Activated gamma-delta T cell (primary cell): ENCODE measurements around the gene RB1.
A peak's percentile ranks its signal among the peaks of the same experiment; 100 is the strongest.
"Not testable (repeated sequence)": the region's sequence is repeated elsewhere in the genome, so short reads cannot be mapped to it uniquely, and the experiment has no call there.

Experiments
- DNase-seq: peaks from one replicate; lab custom pipeline; 2025; lab: John Stamatoyannopoulos, UW

The RB1 gene

GRCh38 chr13:48297131-48297786 is 6.3 kb upstream of the RB1 start:
- DNase-seq = no peak

DNA sequence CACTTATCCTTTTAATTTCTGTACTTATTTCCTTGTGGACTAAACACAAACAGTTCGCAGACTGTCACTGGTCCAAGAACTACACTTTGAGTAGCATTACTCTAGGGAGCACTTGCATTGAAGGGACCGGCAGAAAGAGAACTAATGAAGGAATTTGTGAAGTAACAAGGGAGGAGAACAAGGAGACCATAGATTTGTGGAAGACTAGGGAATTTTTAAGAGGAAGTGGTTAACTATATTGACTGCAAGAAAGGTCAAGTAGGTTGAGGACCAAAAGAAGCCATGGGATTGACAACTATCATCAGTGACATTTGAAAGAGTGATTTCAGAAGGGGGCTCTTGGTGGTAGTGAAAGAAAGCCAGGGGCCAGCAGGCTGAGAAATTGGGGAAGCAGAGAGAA is 4.0 kb upstream of the RB1 start:
- DNase-seq = no peak

- no peak for DNase-seq
Measured at GRCh38 chr13:48302871-48303358, 636 bp upstream of the RB1 start.

DNA sequence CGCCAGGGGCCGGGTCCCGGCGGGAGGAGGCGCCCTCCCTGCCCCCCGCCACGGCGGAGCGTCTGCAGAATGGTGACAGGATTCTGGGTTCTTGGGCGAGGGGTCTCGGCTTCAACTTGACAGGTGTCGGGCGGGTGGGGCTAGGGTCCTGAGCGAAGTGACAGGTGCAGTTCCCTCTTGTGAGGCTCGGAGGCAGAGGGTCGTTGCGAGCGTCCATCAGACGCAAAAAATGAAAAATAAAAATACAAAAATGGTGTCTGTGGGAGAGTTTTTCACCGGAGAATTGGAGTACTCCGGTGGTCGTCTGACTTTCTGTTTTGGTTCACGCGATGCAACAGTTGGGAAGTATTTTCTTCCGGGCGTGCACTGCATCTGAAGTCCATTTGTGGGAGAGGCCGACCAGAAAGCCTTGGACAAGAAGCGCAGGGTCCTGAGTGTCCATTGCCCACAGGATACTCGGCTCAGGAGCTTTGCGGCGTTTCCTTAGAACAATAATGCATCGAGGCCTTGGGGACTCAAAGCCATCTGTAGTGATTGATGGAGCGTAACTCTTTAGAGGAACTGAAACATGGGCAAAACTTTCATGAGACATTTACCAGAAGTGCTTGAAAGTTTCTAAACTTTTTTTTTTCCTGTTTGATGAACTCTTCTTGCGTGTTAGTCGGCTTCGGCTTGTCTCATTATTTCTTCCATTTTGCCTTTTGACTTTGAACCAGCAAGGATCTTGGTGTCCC is 759 bp downstream of the RB1 start:
- DNase-seq = no peak

GRCh38 chr13:48311223-48311622 is 7.7 kb downstream of the RB1 start:
- no peak for DNase-seq

DNA sequence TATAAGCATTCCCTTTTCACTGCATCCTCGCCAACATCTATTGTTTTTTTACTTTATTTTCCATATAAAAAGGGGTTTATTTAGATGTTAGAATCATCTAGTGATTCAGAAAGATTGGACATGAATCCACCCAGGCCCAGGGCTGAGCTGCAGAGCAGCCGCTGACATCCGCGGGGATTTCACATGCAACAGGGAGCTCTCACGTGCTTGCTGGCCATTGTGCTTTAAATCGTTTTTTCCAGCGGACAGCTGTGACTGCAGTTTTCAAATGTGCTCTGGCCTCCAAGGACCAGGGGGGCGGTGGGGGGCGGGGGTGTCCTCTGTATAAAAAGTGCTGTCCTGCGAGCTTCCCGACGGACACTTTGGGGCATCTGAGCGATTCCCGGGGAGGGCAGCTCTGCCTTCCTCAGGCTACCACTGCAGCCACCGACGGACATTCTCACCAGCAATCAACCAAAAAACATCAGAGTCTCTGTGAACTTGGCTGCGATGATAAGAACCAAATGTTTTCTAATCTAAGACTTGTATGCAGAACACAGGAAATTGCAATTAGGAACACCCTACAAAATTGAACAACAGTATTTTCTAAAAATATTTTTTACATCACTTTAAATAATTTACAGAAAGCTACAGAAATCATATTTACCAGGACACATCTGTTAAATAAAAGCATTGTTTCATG is 12.6 kb downstream of the RB1 start:
- no peak for DNase-seq

DNA sequence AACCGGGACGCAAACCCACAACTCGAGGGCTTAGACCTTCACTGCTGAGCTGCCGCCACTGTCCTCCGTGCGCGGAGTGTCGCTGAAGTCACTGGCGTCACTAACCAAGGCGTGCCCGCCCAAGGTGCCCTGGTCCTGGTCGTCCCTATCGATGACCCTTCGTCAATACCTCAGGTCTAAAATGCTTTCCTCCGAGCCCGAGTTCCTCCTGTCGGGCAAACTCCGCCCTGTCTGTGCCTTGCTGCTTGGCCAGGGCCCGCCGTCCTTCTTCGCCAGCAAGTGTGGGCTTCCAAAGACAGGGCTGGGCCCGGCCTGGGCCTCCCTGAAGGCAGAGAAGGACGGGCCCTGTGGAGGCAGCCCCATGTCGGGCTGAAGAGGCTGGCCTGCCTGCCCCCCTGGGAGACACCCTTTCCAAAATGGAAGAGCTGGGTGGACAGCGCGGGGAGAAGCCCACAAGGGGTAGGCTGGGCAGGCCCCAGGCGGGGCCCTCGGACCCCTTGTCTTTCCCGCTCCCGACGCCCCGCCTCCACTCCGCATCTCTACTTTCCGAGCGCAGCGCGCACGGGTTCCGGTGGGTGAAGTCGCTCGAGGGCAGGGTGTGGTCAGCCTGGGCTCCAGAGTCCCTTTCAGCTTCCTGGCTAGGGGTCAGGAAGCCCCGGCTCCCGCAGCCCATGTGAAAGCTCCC is 13.4 kb downstream of the RB1 start:
- DNase-seq = no peak

GRCh38 chr13:48317511-48318376 is 14.2 kb downstream of the RB1 start:
- DNase-seq = peak; percentile 10

- DNase-seq = no peak
Measured at GRCh38 chr13:48318377-48318811, 14.8 kb downstream of the RB1 start.

GRCh38 chr13:48318821-48319511 is 15.4 kb downstream of the RB1 start:
- DNase-seq = peak; percentile 17

- no peak for DNase-seq
Measured at GRCh38 chr13:48319531-48320398, 16.2 kb downstream of the RB1 start.

DNA sequence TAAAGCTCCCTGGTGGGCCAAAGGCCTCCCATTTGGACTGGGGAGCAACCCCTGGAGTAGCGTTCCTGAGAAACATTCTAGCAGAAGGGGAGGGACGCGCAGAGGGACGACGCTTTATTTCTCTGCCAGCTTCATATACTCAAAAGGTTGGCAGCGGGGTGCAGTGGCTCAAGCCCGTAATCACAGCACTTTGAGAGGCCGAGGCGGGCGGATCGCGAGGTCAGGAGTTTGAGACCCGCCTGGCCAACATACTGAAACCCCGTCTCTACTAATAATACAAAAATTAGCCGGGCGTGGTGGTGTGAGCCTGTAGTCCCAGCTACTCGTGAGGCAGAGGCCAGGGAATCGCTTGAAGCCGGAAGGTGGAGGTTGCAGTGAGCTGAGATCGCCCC is 16.8 kb downstream of the RB1 start:
- DNase-seq = no peak

- no peak for DNase-seq
Measured at GRCh38 chr13:48320891-48321510, 17.4 kb downstream of the RB1 start.

DNA sequence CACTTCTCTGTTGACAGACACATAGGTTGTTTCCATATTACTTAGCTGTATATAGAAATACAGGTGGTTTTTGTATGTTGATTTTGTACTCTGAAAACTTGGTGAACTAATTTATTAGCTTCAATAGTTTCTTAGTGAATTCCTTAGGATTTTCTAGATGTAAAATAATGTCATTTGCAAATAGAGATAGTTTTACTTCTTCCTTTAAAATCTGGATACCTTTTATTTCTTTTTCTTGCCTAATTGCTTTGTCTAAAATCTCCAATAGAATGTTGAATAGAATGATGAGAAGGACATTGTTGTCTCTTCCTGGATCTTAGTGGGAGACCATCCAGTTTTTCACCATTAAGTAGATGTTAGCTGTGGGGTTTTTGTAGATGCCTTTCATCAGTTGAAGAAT is 18.7 kb downstream of the RB1 start:
- DNase-seq = no peak

DNA sequence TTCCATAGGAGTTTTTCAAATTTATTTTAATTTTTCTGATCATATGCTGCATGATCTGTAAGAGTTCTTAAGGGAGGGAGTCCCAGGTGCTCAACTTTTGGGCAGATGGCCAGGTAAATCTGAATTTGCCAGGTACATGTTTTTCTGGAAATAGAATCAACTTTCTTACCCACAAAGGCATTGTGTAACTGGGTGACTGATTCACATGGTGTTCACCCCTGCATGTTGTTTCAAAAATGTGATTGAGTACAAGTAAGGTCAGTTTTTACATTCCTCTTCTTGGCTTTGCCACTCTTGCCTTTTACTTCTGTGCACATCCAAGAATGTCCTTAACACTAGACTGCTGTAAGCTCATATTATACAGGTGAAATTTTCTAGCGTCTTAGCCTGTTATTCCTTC is 30.4 kb downstream of the RB1 start:
- no peak for DNase-seq

- DNase-seq = no peak
Measured at GRCh38 chr13:48334534-48335127, 31.1 kb downstream of the RB1 start.

DNA sequence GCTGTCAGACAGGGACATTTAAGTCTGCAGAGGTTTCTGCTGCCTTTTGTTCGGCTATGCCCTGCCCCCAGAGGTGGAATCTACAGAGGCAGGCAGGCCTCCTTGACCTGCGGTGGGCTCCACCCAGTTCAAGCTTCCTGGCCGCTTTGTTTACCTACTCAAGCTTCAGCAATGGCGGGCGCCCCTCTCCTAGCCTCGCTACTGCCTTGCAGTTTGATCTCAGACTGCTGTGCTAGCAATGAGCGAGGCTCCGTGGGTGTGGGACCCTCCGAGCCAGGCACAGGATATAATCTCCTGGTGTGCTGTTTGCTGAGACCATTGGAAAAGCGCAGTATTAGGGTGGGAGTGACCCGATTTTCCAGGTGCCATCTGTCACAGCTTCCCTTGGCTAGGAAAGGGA is 35.6 kb downstream of the RB1 start:
- DNase-seq = not testable (repeated sequence)

- no peak for DNase-seq
Measured at GRCh38 chr13:48344264-48344663, 40.7 kb downstream of the RB1 start.

GRCh38 chr13:48346583-48346982 is 43.0 kb downstream of the RB1 start:
- DNase-seq = no peak
